HepG2 (cell line): ENCODE data around the gene NOXA1. TPM values are rescaled to one million over a fixed set of nuclear protein-coding genes. Genes with fewer than 3 reads are reported as not detected.
A peak's percentile ranks its signal among the peaks of the same experiment; 100 is the strongest.

Experiments used
- CBX5 ChIP-seq: sonication (generic); formaldehyde crosslinking; IDR thresholded peaks from 2 replicates; pipeline ENCODE4 v1.4.0; 2020; ENCODE audit warnings: missing genetic modification reagents, borderline replicate concordance
- GATAD2A ChIP-seq: IDR thresholded peaks from 2 replicates; pipeline ENCODE4 v1.6.1; 2016
- KMT2B ChIP-seq: IDR thresholded peaks from 2 replicates; pipeline ENCODE4 v1.6.1; 2016; ENCODE audit warnings: missing genetic modification reagents, missing compliant biosample characterization
- NCOR1 ChIP-seq: fragments of 200-600 bp; sonication (generic); IDR thresholded peaks from 2 replicates; pipeline ENCODE4 v1.7.0; 2017; ENCODE audit warnings: antibody characterized with exemption, low read length, borderline replicate concordance
- ONECUT2 ChIP-seq: sonication (generic); formaldehyde crosslinking; IDR thresholded peaks from 2 replicates; pipeline ENCODE4 v1.4.0; 2020; ENCODE audit warnings: missing genetic modification reagents
- PTBP1 ChIP-seq: fragments of 200-400 bp; formaldehyde crosslinking; IDR thresholded peaks from 2 replicates; pipeline ENCODE4 v1.6.1; 2018; ENCODE audit warnings: low read length, low read depth; ENCODE audit not compliant: poor library complexity, severe bottlenecking
- RBM39 ChIP-seq: fragments of 200-400 bp; formaldehyde crosslinking; IDR thresholded peaks from one replicate; pipeline ENCODE4 v1.6.1; 2018; ENCODE audit warnings: antibody characterized with exemption, mild to moderate bottlenecking, low read depth, low read length; ENCODE audit not compliant: poor library complexity, severe bottlenecking
- RFXAP ChIP-seq: sonication (generic); formaldehyde crosslinking; IDR thresholded peaks from 2 replicates; pipeline ENCODE4 v1.4.0; 2020; ENCODE audit warnings: missing genetic modification reagents, borderline replicate concordance
- TERF1 ChIP-seq: sonication (generic); formaldehyde crosslinking; IDR thresholded peaks from 2 replicates; pipeline ENCODE4 v1.8.0; 2022; ENCODE audit warnings: mild to moderate bottlenecking, missing genetic modification reagents, moderate library complexity
- ZBTB49 ChIP-seq: sonication (generic); formaldehyde crosslinking; IDR thresholded peaks from 2 replicates; pipeline ENCODE4 v1.4.0; 2020; ENCODE audit warnings: missing genetic modification reagents, borderline replicate concordance
- ZNF138 ChIP-seq: sonication (generic); formaldehyde crosslinking; IDR thresholded peaks from 2 replicates; pipeline ENCODE4 v1.5.0; 2020; ENCODE audit warnings: mild to moderate bottlenecking, low read depth, missing genetic modification reagents
- ZNF280D ChIP-seq: sonication (generic); formaldehyde crosslinking; IDR thresholded peaks from 2 replicates; pipeline ENCODE4 v1.5.1; 2020; ENCODE audit warnings: mild to moderate bottlenecking, missing genetic modification reagents
- ZNF446 ChIP-seq: sonication (generic); formaldehyde crosslinking; IDR thresholded peaks from 2 replicates; pipeline ENCODE4 v1.5.0; 2020; ENCODE audit warnings: mild to moderate bottlenecking, missing genetic modification reagents
- ZNF510 ChIP-seq: sonication (generic); formaldehyde crosslinking; IDR thresholded peaks from 2 replicates; pipeline ENCODE4 v1.4.0; 2020; ENCODE audit warnings: low read depth, mild to moderate bottlenecking, missing genetic modification reagents
- ZNF672 ChIP-seq: sonication (generic); formaldehyde crosslinking; IDR thresholded peaks from 2 replicates; pipeline ENCODE4 v1.8.1; 2022; ENCODE audit warnings: missing genetic modification reagents
- ZSCAN31 ChIP-seq: sonication (generic); formaldehyde crosslinking; IDR thresholded peaks from 2 replicates; pipeline ENCODE4 v1.5.0; 2020; ENCODE audit warnings: low read depth, mild to moderate bottlenecking, missing genetic modification reagents
- polyA plus RNA-seq, 8 experiments: library from polyadenylated mRNA; depleted of rRNA in 3 of 8; stranded (reverse) in 7 of 8; unstranded in 1 of 8; fragments of >200 nt; fragmentation: Illumina TruSeq in 4 of 8; extraction: Trizol in 4 of 8; gene quantifications; 2 replicates each; pipeline versions ENCODE4 v1.2.1 to v1.2.3, GENCODE V29; 2011 to 2016; ENCODE audit warnings: low read depth in 4 of 8, missing spikeins in 1 of 8, mixed read lengths in 1 of 8; ENCODE audit not compliant: insufficient read depth in 1 of 8
- total RNA-seq, 5 experiments: library from RNA; depleted of rRNA; stranded (reverse); fragments of >200 nt; fragmentation: Illumina TruSeq; extraction: Trizol; gene quantifications; 2 replicates each; pipeline ENCODE4 v1.2.3, GENCODE V29; 2016; ENCODE audit warnings: low read depth in 1 of 5
- TF ChIP-seq, protein P1 (sequence below), 2 experiments: IDR thresholded peaks; 2 replicates each; pipeline ENCODE4 v1.6.1; 2011 to 2012; ENCODE audit warnings: low read length in 2 of 2, borderline replicate concordance in 1 of 2, low read depth in 1 of 2, mild to moderate bottlenecking in 1 of 2, moderate library complexity in 1 of 2

The NOXA1 gene
- total and polyA plus RNA-seq, 2 of the 13 experiments (the other 11 are each of a cell fraction or from before 2014, with no cell fraction given): 0.78 to 1.2 TPM

- TF ChIP-seq ZBTB49 (CRISPR knock-in tag): no peak
- no peak for TF ChIP-seq ONECUT2 (CRISPR knock-in tag)
- TF ChIP-seq ZNF138 (CRISPR knock-in tag): no peak
- TF ChIP-seq ZNF446 (CRISPR knock-in tag): peak; percentile 78; the same call in 1 of the 2 replicates
- 0 out of 2 replicates have a peak, but pooled peaks have one; percentile 31 for TF ChIP-seq GATAD2A
- peak; percentile 79 for TF ChIP-seq RFXAP (CRISPR knock-in tag)
- TF ChIP-seq ZNF672 (CRISPR knock-in tag): 0 out of 2 replicates have a peak, but pooled peaks have one; percentile 93
- TF ChIP-seq, protein P1, sequence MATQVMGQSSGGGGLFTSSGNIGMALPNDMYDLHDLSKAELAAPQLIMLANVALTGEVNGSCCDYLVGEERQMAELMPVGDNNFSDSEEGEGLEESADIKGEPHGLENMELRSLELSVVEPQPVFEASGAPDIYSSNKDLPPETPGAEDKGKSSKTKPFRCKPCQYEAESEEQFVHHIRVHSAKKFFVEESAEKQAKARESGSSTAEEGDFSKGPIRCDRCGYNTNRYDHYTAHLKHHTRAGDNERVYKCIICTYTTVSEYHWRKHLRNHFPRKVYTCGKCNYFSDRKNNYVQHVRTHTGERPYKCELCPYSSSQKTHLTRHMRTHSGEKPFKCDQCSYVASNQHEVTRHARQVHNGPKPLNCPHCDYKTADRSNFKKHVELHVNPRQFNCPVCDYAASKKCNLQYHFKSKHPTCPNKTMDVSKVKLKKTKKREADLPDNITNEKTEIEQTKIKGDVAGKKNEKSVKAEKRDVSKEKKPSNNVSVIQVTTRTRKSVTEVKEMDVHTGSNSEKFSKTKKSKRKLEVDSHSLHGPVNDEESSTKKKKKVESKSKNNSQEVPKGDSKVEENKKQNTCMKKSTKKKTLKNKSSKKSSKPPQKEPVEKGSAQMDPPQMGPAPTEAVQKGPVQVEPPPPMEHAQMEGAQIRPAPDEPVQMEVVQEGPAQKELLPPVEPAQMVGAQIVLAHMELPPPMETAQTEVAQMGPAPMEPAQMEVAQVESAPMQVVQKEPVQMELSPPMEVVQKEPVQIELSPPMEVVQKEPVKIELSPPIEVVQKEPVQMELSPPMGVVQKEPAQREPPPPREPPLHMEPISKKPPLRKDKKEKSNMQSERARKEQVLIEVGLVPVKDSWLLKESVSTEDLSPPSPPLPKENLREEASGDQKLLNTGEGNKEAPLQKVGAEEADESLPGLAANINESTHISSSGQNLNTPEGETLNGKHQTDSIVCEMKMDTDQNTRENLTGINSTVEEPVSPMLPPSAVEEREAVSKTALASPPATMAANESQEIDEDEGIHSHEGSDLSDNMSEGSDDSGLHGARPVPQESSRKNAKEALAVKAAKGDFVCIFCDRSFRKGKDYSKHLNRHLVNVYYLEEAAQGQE (IDR thresholded peaks at IDR 0.05; ENCODE audit: borderline replicate concordance in 1 of 2, low read depth in 1 of 2, low read length in 2 of 2): peak in 1 of 2 experiments; percentile 35; a peak in 1 of 4 replicates
- TF ChIP-seq ZNF280D (CRISPR knock-in tag): no peak
- TF ChIP-seq RBM39: peak; percentile 4
- TF ChIP-seq KMT2B (CRISPR knock-in tag): peak; percentile 65; the same call in 1 of the 2 replicates
- TF ChIP-seq PTBP1: no peak
- TF ChIP-seq NCOR1: no peak
- TF ChIP-seq CBX5: peak; percentile 49; the same call in 1 of the 2 replicates
- TF ChIP-seq TERF1 (CRISPR knock-in tag): no peak
- TF ChIP-seq ZNF510 (CRISPR knock-in tag): no peak
- TF ChIP-seq ZSCAN31 (CRISPR knock-in tag): 0 out of 2 replicates have a peak, but pooled peaks have one; percentile 22
Measured at GRCh38 chr9:137422604-137423513, at the start of gene NOXA1, which contains the start of gene EXD3 (continued).
